Skin epidermis (tissue), 12 donors: ENCODE results near the gene SORBS1.
A peak's percentile ranks its signal among the peaks of the same experiment; 100 is the strongest.

ENCODE experiments used
- H3K27ac ChIP-seq, 21 experiments: fragments of 200-600 bp; sonication (generic) in 11 of 21; one replicate each; pipeline ENCODE4 v1.5.0; 2020; ENCODE audit warnings: mild to moderate bottlenecking in 3 of 21, inconsistent platforms in 2 of 21, moderate library complexity in 2 of 21
- H3K4me3 ChIP-seq, 7 experiments: fragments of 200-600 bp; sonication (generic) in 2 of 7; one replicate each; pipeline ENCODE4 v1.5.0; 2020; ENCODE audit warnings: inconsistent platforms in 2 of 7, mild to moderate bottlenecking in 2 of 7, moderate library complexity in 1 of 7

The SORBS1 gene

DNA sequence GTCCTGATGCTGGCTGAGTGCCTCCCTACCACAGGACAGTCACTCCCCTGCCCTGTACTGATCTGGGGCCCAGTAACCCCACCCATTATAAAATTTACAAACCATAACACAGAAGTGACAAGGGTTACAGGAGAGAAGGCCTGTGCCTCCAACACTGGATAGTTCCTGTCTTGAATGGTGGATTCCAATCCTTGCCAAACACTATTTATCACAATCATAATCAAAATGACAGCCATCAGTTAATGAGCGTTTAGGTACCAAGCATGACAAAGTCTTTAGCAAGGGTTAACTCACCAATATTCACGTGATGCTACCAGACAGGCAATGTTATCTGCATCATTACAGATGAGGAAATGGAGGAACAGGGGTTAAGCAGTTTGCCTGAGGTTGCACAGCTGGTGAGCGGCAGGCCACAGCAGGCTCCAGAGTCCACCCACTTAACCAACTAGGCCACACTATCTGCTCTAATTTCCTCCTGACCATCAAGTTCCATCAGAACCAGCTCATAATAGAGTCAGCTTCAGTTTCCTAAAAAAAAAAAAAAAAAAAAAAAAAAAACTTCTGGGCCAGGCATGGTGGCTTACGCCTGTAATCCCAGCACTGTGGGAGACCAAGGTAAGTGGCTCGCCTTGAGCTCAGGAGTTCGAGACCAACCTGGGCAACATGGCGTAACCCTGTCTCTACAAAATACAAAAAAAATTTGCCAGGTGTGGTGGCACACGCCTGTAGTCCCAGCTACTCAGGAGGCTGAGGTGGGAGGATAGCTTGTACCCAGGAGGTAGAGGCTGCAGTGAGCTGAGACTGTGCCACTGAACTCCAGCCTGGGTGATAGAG is 284.6 kb downstream of the SORBS1 start:
- H3K27ac ChIP-seq = peak overlapping the region in 12 of 21 experiments; percentile 5 to 66 (median 47)
- no peak overlapping the region for H3K4me3 ChIP-seq

DNA sequence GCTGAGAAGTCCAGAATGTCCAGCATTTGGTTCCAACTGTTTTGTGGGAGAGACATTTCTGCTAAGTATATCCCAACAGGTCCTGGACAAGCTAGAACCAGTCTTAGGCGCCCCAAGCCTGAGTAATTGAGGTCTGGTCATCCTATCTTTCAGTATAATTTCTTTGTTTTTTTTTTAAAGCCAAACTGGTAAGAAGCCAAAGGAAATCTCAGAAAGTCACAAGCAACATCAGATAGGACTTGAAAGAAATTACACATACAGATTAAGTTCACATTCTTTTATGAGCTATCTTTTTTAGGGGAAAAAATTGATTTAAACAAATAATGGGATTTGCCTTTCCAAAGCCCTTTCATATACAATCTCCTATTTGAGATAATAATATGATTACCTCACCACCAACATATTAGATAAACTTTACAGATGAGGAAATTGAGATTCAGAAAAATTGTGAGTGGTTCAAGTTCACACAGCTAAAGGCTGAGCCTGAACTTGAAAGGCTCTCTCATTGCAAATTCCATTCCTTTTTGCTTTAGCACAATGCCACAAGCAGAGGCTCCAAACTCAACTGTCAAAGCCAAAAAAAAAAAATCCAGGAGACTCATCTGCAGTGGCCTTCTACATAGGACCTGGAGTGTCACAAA is 285.3 kb downstream of the SORBS1 start:
- Histone ChIP-seq H3K4me3 (no peak overlapping the region), H3K27ac (peak overlapping the region in 12 of 21 experiments; percentile 5 to 66 (median 48))

DNA sequence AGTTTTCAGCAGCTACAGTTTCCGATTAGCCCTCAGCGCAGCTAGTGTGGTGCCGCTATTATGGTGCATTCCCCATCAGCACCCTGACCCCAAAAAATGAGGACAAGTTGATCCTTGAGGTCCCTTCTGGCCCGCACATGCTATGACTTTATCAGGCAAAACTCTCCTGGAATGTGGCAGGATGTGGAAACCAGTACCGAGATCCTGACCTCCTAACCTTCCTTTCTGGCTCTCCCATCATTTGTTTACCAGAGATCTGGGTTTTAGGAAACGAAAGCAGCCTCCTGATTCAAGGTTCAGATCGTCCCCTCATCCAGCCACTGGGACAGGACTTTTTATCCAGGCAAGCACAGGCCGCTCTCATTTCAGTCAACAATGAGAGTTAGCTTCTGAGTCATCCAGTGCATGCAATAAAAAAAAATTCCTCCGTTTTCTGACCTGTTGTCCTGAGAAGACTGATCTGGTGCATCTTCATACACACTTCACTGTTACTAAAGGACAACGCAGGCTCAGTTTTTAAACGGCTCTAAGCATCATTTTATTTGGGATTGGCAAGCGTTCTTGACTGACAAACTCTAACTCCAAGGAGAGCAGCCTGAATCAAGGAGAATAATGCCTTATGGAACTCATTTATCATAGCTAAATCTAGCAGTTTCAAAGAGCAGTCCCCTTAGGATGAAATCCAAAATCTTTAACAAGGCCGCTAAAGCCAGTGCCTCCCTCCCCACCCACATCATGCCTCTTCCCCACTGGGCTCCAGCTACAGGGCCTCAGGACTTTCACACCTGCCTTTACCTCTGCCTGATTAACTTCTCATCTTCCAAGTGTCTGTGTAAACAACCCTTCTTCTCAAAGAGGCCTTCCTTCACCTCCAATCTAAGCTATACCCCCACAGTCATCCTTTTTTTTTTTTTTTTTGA is 287.5 kb downstream of the SORBS1 start:
- Histone ChIP-seq H3K27ac (peak overlapping the region in 18 of 21 experiments; percentile 11 to 80 (median 70)), H3K4me3 (no peak overlapping the region)

DNA sequence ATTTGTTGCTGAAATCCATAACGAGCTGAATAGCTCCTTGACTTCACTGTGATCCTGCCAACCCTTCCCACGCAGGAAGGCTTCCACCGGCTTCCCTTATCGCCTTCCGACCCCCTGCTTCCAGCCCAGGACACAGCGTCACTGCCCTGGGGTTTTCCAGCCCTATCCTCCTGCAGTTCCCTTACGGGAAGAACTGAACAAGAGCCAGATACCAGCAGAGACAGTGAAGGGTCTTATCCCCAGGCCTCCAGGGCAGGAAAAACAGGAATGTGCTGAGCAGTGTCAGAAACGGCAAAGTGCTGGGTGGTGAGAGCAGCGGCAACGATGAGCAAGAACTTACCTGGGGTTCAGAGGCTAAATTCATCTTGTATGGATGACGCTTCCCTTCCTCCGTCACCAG is 292.7 kb downstream of the SORBS1 start:
- Histone ChIP-seq H3K4me3 (no peak overlapping the region), H3K27ac (peak overlapping the region in 17 of 21 experiments; percentile 30 to 89 (median 73))

DNA sequence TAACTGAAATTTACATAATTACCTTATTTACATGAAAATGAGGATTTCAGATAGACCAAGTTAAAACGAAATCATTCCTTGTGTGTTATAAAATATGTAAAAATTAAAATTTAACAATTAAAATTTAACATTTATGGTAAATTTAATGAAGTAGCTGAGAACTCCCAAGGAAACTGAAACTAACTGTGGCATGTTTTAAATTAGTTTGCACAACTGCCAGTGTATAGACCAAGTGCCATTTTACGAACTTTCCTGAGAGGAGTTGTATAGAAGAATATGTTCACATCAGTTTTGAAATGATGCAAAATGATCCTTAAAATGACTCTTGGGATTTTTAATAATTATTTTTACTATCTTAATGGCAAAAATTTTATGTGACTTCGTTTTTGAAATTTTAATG is 293.9 kb downstream of the SORBS1 start:
- Histone ChIP-seq H3K4me3 (no peak overlapping the region), H3K27ac (peak overlapping the region in 15 of 21 experiments; percentile 20 to 89 (median 60))

DNA sequence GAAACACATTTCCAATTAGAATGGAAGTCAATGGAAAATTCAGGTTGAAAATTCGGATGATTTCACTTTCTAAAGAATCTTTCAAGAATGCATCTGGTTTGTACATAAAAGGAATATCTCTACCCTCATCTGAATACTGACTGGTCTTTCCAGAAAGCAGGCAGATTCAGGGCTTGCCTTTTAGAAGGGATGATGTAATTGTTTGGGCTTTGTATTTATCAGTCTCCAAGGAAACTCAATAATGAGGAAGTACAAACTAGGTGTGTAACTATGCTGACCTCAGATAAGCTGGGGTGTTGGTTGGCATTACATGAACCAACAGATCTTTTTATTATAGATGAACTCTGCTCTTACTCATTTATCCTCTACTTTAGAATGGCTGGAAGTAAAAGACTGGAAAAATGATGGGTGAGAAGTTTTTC is 294.5 kb downstream of the SORBS1 start:
- Histone ChIP-seq H3K27ac (peak overlapping the region in 18 of 21 experiments; percentile 6 to 89 (median 74)), H3K4me3 (no peak overlapping the region)

DNA sequence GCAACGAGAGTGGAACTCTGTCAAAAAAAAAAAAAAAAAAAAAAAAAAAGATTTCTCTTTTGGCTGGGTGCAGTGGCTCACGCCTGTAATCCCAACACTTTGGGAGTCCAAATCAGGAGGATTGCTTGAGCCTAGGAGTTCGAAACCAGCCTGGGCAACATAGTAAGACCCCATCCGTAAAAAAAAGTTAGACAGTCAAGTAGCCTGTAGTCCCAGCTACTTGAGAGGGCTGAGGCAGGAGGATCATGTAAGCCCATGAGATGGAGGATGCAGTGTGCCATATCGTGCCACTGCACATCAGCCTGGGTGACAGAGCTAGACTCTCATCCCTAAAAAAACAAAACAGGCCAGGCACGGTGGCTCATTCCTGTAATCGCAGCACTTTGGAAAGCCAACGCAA is 295.6 kb downstream of the SORBS1 start:
- Histone ChIP-seq H3K4me3 (no peak overlapping the region), H3K27ac (peak overlapping the region in 8 of 21 experiments; percentile 63 to 89 (median 78))

DNA sequence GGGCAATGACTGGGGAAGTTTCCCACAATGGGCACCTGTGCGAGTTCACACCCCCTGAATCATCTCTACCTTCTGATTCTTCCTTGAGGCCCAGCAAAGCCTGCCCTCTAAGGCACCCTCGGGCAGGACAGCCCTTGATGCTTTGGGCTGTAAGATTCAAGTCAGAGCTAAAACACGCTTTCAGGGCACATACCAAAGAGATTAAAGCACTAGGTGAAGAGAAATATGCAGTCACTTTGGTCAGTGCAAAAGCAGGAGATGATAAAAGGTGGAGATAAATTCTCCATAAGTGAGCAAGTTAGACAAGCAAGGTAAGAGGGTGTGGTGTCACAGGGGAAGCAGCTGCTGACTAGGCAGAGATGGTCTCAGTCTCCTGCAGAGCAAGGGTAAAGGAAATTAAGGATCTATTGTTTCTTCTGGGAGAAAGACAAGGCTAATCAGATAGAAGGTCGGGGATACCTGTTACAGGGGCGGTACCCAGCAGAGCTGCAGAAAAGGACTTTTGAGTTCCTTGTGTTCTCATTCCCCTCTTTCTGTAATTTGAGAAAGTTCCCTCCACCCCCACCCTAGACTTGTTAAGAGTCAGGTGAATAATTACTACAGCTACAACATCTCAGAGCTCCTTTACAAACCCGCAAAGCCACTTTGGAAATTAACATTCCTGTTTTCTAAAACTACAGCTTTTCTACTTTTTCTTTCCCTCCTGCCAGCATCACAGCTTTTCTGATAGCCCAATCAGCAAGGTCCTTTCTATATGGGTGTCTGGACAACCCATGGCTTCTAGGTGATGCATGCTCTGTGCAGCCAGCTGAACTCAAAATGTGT is 296.7 kb downstream of the SORBS1 start:
- peak overlapping the region in 9 of 21 experiments; percentile 18 to 77 (median 42) for H3K27ac ChIP-seq
- H3K4me3 ChIP-seq = no peak overlapping the region

DNA sequence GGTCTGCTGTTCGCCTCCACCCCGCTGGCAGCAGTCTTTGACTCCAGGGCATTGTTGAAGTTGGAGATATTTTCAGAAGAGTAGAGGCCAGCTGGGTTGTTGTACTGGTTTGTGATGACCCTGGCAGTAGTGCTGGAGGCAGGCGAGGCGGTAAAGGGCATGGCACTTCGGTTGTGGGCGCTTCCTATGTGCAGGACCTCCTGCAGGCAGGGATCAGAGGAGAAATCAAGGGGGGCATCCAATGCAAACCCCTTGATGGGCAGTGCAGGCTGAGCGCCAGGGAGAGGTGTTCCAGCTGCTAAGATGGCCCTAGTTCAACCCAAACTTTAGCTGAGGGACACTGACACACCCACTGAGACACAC is 297.3 kb downstream of the SORBS1 start:
- Histone ChIP-seq H3K27ac (peak overlapping the region in 6 of 21 experiments; percentile 19 to 61 (median 46)), H3K4me3 (no peak overlapping the region)

DNA sequence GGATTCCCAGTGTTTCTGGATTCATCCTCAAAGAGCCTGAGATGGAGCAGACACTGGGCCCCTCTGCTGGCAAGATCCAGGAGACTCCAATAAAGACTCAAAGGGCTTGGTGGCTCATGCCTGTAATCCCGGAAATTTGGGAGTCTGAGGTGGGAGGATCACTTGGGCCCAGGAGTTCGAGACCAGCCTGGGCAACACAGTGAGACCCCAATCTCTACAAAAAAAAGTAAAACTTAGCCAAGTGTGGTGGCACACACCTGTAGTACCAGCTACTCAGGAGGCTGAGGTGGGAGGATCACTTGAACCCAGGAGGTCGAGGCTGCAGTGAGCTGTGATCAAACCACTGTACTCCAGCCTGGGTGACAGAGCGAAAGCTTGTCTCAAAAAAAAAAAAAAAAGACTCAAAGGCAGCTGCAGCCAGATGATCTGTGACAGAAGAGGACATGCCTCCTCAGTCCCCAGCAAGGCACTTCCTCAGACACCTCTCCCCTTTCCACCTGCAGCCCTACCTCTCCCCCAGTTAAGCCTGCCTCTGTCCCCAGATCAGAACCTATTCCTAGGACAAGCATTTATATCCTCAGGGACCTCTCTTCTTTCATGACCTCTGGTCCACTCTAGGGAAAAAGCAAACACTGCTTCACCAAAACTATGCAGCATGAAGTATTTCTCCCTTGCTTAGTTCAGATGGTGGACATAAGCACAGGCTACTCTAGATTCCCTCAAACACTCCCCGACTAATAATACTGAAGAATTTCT is 298.2 kb downstream of the SORBS1 start:
- H3K4me3 ChIP-seq = no peak overlapping the region
- H3K27ac ChIP-seq = peak overlapping the region in 2 of 21 experiments; percentile 37 to 61

DNA sequence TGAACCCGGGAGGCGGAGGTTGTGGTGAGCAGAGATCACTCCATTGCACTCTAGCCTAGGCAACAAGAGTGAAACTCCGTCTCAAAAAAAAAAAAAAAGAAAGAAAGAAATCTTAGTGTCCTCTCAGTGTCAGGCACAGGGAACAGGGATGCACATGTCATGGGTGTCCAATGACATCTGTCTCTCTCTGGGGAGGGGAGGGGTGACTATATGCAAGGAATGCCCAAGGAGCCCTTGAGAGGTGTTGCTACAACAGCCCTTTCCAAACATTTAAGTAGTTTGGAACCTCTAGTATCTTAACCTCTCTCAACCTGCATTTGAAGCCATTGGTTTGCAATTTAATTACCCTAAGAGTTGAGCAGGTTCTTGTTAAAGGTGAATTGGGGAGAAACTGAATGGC is 299.2 kb downstream of the SORBS1 start:
- peak overlapping the region in 2 of 21 experiments; percentile 73 to 81 for H3K27ac ChIP-seq
- no peak overlapping the region for H3K4me3 ChIP-seq
